ENCODE data around the gene SYAP1.

- TF ChIP-seq CTCF (IDR thresholded peaks at IDR 0.05) (no peak), POLR2A (IDR thresholded peaks at IDR 0.05) (no peak)
Measured at GRCh38 chrX:16785247-16786138, 66.1 kb downstream of the SYAP1 start.
